Activated CD4-positive, alpha-beta memory T cell treated with anti-CD3 and anti-CD28 coated beads for 36 hours (primary cell): ENCODE results near the gene MAML2. TPM values are rescaled to one million over a fixed set of nuclear protein-coding genes. Genes with fewer than 3 reads are reported as not detected.

Source experiments
- CTCF ChIA-PET: fragments of 350-600 bp; sonication (Branson Sonifier 250); formaldehyde crosslinking; loops from one replicate; lab custom pipeline; 2021; ENCODE audit warnings: antibody characterized with exemption, inconsistent platforms; lab: Charles Lee
- POLR2A ChIA-PET: fragments of 350-600 bp; sonication (Branson Sonifier 250); formaldehyde crosslinking; loops from one replicate; lab custom pipeline; 2021; ENCODE audit warnings: antibody characterized with exemption; lab: Charles Lee
- DNase-seq: peaks from one replicate; pipeline ENCODE4 v3.0.0-alpha.2; 2020
- H3K27ac Mint-ChIP-seq: one replicate; pipeline ENCODE4 v1.8.0; 2021; ENCODE audit warnings: mixed read lengths
- H3K27me3 Mint-ChIP-seq: one replicate; pipeline ENCODE4 v1.8.0; 2021; ENCODE audit warnings: mixed read lengths
- H3K36me3 Mint-ChIP-seq: one replicate; pipeline ENCODE4 v1.8.0; 2021; ENCODE audit warnings: mixed read lengths
- H3K4me1 Mint-ChIP-seq: one replicate; pipeline ENCODE4 v1.8.0; 2021; ENCODE audit warnings: low read depth, mixed read lengths
- H3K4me3 Mint-ChIP-seq: one replicate; pipeline ENCODE4 v1.8.0; 2021; ENCODE audit warnings: mild to moderate bottlenecking, mixed read lengths
- H3K9me3 Mint-ChIP-seq: one replicate; pipeline ENCODE4 v1.8.0; 2021; ENCODE audit warnings: mixed read lengths
- intact Hi-C: fragments of 100-400 bp; cut with micrococcal nuclease; formaldehyde crosslinking; loops from one replicate; pipeline ENCODE4 v1.15.1; 2023
- total RNA-seq, 2 experiments: library from RNA; stranded (reverse); gene quantifications; one replicate each; pipeline ENCODE4 v1.2.3, GENCODE V29; 2021

The MAML2 gene
- total RNA-seq, 2 experiments from 2014 or later = 24.2 TPM

DNA sequence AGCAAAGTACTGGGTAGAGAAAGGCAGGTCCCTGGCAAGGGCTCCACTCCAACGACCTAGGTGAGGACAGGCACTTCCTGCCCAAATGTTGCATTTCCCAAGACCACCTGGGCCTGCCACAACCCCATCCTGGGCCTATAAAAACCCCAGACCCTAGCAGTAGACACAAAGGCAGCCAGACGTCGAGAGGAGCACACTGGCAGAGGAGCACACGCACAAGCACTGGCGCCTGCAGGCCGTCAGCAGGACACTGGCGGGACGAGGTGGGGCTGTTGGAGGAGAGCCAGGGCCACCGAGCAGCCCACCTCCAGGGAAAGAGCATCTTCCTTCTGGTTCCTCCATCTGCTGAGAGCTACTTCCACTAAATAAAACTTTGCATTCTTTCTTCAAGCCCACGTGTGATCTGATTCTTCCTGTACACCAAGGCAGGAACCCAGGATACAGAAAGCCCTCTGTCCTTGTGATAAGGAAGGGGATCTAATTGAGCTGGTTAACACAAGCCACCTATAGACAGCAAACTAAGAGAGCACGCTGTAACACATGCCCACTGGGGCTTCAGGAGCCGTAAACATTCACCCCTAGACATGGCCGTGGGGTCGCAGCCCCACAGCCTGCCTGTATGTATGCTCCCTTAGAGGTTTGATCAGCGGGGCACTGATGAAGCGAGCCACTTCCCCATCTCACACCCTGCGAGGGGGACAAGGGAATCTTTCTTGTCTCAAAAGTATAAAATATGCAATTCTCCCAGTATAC lies 329.4 kb downstream of the MAML2 start:
- peaks cover 1% of the 10 kb centered on the region for H3K36me3 Mint-ChIP-seq
- ChIA-PET CTCF (interaction anchor here (1.0 to 2.7 kb wide), 7 partner anchors 33 to 380 kb away, joined by 3 to 20 read pairs (median 4); partner anchors contain the start of gene MAML2), POLR2A (interaction anchor here (0.6 to 2.0 kb wide), 6 partner anchors 62 to 342 kb away, joined by 3 to 7 read pairs (median 4); no protein-coding TSS in a partner anchor)
- intact Hi-C loops = loop anchor here (1.0 to 5.0 kb wide), 11 partner anchors 49 to 861 kb away; partner anchors contain the start of gene MTMR2
- H3K27me3 Mint-ChIP-seq = no peaks in the 10 kb centered on the region
- peak overlapping the region; percentile 1 for H3K4me3 Mint-ChIP-seq
- H3K9me3 Mint-ChIP-seq = no peaks in the 10 kb centered on the region
- DNase-seq = no peak
- H3K27ac Mint-ChIP-seq = peak overlapping the region; percentile 68
- H3K4me1 Mint-ChIP-seq = peaks cover 55% of the 10 kb centered on the region

DNA sequence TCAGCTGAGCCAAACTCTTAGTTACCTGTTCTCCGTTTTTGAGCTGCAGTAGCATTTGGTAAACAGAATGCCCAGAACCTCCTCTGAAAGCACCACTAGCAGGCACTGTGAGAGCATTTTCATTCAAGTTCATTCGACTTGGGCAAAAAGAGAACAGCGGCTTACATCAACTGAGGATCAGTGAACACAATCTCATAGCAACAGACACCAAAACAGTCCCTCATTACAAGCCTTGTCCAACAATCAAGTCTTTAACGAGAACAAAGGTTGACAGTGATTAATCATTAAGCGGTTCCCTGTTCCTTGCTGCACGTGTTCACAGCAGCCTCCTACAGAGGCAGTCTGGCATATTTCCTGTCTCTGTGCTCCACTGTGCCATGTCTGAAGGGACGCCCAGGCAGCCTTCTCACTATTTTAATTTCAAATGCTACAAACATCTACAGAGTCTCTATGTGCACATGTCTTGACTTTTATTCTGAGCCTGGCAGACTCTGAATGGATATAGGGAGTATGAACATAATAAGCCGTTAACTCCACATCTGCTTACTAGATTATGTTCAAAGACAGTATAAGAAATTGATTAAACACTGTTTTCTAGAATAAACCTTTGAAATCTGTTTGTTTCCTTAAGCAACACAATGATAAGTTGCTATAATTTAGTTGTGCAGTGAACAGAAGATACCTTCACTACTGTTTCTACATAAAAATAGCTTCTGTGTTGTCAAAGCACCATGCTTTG lies 330.7 kb downstream of the MAML2 start:
- Mint-ChIP-seq H3K36me3 (peaks cover 1% of the 10 kb centered on the region), H3K4me1 (peaks cover 55% of the 10 kb centered on the region), H3K4me3 (peak overlapping the region; percentile 32), H3K27me3 (no peaks in the 10 kb centered on the region), H3K27ac (peak overlapping the region; percentile 75), H3K9me3 (no peaks in the 10 kb centered on the region)
- peak; percentile 59 for DNase-seq
- CTCF ChIA-PET = interaction anchor here (0.6 to 2.7 kb wide), 12 partner anchors 8 to 382 kb away, joined by 3 to 20 read pairs (median 3); partner anchors contain the start of gene MAML2
- POLR2A ChIA-PET = interaction anchor here (1.2 kb wide), 1 partner anchor 378 kb away, joined by 3 read pairs; the partner anchor contains the start of genes CCDC82 and JRKL
- intact Hi-C loops = loop anchor here (1.0 to 5.0 kb wide), 10 partner anchors 90 to 860 kb away; partner anchors contain the start of genes JRKL, MAML2 and MTMR2

DNA sequence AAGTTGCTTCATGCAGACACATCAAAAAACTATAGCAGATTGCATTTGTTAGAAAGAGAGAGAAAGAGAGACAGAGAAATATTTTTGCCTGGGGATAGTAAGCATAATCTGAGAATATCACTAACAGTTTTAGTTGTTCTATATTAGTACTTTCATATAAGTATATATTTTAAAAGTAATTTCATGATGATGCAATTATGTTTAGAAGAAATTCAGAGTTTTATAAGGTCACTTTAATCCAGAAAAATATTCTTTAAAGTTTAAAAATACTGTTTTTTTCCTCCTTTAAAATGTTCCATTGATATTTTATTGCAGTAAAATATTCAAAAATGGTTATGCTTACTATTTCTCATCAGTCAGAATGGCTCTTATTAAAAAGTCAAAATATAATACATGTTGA lies 332.3 kb downstream of the MAML2 start:
- H3K9me3 Mint-ChIP-seq = no peaks in the 10 kb centered on the region
- peaks cover 47% of the 10 kb centered on the region for H3K4me1 Mint-ChIP-seq
- no peak for DNase-seq
- H3K4me3 Mint-ChIP-seq = no peak overlapping the region
- no peak overlapping the region for H3K27ac Mint-ChIP-seq
- POLR2A ChIA-PET = interaction anchor here (1.2 kb wide), 1 partner anchor 379 kb away, joined by 3 read pairs; the partner anchor contains the start of genes CCDC82 and JRKL
- CTCF ChIA-PET = interaction anchor here (1.2 to 1.6 kb wide), 2 partner anchors 45 to 145 kb away, joined by 3 to 7 read pairs; no protein-coding TSS in a partner anchor
- peaks cover 1% of the 10 kb centered on the region for H3K36me3 Mint-ChIP-seq
- H3K27me3 Mint-ChIP-seq = no peaks in the 10 kb centered on the region
- intact Hi-C loops = loop anchor here (5.0 kb wide), 7 partner anchors 88 to 858 kb away; partner anchors contain the start of gene MTMR2

DNA sequence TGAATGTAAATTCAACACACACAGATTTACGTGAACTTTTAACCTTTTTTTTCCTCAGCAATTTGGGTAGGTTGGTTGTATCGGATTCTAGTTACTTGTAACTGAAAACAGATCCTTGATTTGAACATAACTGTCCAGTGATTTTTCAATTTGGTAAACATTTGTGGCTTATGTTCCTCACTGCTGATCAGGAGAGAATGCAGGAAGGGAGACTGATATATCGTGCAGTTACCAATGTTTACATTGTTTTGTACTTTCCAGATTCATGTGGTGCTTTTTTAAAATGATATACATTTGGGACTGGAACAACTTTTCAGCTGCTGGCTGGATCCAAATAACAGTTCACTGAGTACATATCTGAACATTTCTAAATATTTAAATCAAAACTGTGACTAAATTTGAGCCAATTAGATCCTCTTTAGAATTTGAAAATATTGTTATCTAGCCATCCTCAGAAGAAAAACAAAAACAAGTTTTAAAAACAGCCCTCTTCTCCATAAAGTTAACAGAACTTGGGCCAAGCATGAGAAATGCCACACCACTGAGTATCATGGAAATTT lies 334.8 kb downstream of the MAML2 start:
- Mint-ChIP-seq H3K27ac (no peak overlapping the region), H3K27me3 (no peaks in the 10 kb centered on the region), H3K4me3 (no peak overlapping the region), H3K9me3 (no peaks in the 10 kb centered on the region), H3K4me1 (peaks cover 23% of the 10 kb centered on the region), H3K36me3 (peaks cover 6% of the 10 kb centered on the region)
- intact Hi-C loops = no loop called here
- POLR2A ChIA-PET = no interaction called here
- no peak for DNase-seq
- CTCF ChIA-PET = interaction anchor here (0.6 to 1.4 kb wide), 2 partner anchors 165 to 386 kb away, joined by 4 read pairs; no protein-coding TSS in a partner anchor

DNA sequence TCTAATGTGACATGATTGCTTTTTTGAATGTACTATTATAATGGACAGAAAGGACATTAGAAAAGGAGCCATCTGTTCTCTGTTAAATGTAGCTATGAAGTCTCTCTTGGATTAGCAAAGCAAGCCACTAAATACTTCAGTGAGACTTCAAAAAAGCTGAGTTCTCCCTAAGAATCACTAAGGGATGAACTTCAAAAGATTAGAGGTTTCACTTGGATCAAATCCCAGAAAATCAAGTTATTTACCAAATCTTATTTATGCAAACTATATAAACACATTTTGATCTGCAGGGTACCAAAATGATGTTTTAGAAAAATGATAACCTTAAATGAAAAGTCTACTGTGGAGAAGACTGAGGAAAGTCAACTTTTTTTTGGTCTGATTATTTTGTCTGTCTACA lies 337.0 kb downstream of the MAML2 start:
- Mint-ChIP-seq H3K4me1 (peaks cover 3% of the 10 kb centered on the region), H3K27ac (no peak overlapping the region), H3K27me3 (no peaks in the 10 kb centered on the region), H3K36me3 (peaks cover 9% of the 10 kb centered on the region), H3K4me3 (no peak overlapping the region), H3K9me3 (no peaks in the 10 kb centered on the region)
- ChIA-PET POLR2A (no interaction called here), CTCF (no interaction called here)
- intact Hi-C loops = no loop called here
- no peak for DNase-seq

DNA sequence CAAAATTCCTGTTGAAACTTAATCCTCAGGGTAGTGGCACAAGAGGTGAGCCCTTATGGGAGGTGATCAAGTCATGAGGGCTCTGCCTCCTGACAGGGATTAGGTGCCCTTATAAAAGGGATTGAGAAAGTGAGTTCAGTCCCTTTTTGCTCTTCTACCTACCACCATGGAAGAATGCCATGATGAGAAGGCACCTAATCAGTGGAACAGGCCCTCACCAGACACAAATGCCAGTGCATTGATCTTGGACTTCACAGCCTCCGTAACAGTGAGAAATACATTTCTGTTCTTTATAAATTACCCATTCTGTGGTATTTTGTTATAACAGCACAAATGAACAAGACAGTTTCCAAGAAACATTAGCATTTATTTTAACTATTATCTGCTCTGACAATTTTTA lies 338.1 kb downstream of the MAML2 start:
- Mint-ChIP-seq H3K36me3 (peaks cover 10% of the 10 kb centered on the region), H3K27ac (no peak overlapping the region), H3K27me3 (no peaks in the 10 kb centered on the region), H3K4me1 (peaks cover 3% of the 10 kb centered on the region), H3K9me3 (no peaks in the 10 kb centered on the region), H3K4me3 (no peak overlapping the region)
- intact Hi-C loops = no loop called here
- POLR2A ChIA-PET = no interaction called here
- CTCF ChIA-PET = no interaction called here
- DNase-seq = no peak

DNA sequence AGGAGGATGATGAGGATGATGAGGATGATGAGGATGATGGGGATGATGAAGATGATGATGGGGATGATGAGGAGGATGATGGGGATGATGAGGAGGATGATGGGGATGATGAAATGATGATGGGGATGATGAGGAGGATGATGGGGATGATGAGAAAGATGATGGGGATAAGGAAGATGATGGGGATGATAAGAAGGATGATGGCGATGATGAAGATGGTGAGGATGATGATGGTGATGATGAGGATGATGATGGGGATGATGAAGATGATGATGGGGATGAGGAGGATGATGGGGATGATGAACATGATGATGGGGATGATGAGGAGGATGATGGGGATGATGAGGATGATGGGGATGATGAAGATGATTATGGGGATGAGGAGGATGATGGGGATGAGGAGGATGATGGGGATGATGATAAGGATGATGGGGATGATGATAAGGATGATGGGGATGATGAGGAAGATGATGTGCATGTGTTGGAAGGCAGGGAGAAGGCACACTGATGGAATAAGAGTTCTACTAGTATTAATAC lies 340.2 kb downstream of the MAML2 start:
- intact Hi-C loops = no loop called here
- peaks cover 8% of the 10 kb centered on the region for H3K36me3 Mint-ChIP-seq
- no peaks in the 10 kb centered on the region for H3K27me3 Mint-ChIP-seq
- CTCF ChIA-PET = no interaction called here
- no peaks in the 10 kb centered on the region for H3K9me3 Mint-ChIP-seq
- peaks cover 9% of the 10 kb centered on the region for H3K4me1 Mint-ChIP-seq
- POLR2A ChIA-PET = no interaction called here
- H3K27ac Mint-ChIP-seq = no peak overlapping the region
- no peak for DNase-seq
- H3K4me3 Mint-ChIP-seq = no peak overlapping the region

DNA sequence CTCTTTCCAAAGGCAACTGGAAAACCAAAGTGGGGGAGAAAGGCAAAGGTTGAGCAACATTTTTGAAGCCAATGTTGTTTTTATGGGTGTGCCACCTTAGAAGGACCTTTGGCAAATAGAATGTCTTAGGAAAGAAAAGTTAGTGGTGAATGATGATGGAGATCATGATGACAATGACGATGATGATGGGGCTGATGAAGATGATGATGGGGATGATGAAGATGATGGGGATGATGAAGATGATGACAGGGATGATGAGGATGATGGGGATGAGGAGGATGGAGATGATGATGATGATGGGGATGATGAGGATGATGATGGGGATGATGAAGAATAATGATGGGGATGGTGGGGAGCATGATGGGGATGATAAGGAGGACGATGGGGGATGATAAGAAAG lies 340.7 kb downstream of the MAML2 start:
- no peak overlapping the region for H3K27ac Mint-ChIP-seq
- peaks cover 8% of the 10 kb centered on the region for H3K36me3 Mint-ChIP-seq
- no peak for DNase-seq
- CTCF ChIA-PET = no interaction called here
- no peak overlapping the region for H3K4me3 Mint-ChIP-seq
- H3K4me1 Mint-ChIP-seq = peaks cover 9% of the 10 kb centered on the region
- intact Hi-C loops = no loop called here
- no peaks in the 10 kb centered on the region for H3K27me3 Mint-ChIP-seq
- POLR2A ChIA-PET = no interaction called here
- no peaks in the 10 kb centered on the region for H3K9me3 Mint-ChIP-seq

DNA sequence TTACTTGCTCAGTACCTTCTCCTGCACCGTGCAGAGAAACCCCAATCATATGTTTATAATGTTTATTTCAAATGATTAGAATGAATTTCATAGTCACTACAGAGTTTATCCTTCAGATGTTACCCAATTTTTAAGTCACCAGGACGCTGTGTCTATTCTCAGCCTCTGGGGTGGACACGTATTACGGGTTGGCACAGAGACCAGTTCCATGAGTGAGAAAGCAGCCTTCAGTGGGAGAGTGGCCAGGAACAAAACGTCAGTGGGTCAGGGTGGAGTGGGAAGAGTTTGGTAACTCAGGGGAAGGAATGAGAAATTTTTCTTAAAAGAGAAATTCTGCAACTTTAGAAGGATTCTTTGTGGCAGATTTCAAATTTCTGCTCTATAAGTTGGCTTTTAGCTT lies 342.0 kb downstream of the MAML2 start:
- ChIA-PET POLR2A (no interaction called here), CTCF (interaction anchor here (0.9 to 1.7 kb wide), 2 partner anchors 341 to 342 kb away, joined by 3 to 6 read pairs; partner anchors contain the start of gene MAML2)
- Mint-ChIP-seq H3K4me1 (peaks cover 9% of the 10 kb centered on the region), H3K9me3 (no peaks in the 10 kb centered on the region), H3K4me3 (no peak overlapping the region), H3K36me3 (peaks cover 8% of the 10 kb centered on the region), H3K27ac (no peak overlapping the region), H3K27me3 (no peaks in the 10 kb centered on the region)
- intact Hi-C loops = no loop called here
- no peak for DNase-seq

DNA sequence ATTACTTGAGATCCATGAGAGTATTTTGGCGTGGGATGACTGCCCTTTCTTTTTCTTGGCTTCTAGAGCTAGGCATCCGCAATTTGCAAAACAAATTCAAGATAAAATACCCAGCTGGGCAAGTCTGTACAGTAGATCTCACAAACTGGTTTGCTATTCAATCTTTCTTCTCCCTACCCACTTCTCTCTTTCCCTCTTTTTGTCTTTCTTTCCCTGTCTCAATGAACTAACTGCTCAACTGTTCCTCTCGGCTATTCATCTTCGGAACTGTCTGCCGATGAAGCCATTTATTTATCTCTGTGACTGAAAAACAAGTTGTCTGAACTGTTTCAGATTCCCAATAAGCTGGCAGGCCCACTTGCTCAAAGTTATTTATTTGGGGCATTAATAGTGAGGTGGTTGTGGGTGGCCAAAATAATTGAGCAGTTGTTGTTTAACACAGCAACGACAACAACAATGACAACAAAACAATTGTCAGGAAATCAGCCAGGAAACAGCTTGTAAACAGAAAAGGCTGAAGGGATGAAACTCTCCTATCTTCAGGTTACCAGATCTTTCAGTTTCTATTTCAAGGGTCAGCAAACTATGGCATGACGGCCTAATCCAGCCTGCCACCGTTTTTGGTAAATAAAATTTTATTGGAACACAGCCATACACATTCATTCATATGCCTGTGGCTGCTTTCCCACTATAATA lies 343.1 kb downstream of the MAML2 start:
- Mint-ChIP-seq H3K4me3 (no peak overlapping the region), H3K4me1 (peaks cover 13% of the 10 kb centered on the region), H3K9me3 (no peaks in the 10 kb centered on the region), H3K27me3 (no peaks in the 10 kb centered on the region), H3K27ac (no peak overlapping the region), H3K36me3 (peaks cover 4% of the 10 kb centered on the region)
- CTCF ChIA-PET = no interaction called here
- intact Hi-C loops = no loop called here
- no peak for DNase-seq
- POLR2A ChIA-PET = no interaction called here

DNA sequence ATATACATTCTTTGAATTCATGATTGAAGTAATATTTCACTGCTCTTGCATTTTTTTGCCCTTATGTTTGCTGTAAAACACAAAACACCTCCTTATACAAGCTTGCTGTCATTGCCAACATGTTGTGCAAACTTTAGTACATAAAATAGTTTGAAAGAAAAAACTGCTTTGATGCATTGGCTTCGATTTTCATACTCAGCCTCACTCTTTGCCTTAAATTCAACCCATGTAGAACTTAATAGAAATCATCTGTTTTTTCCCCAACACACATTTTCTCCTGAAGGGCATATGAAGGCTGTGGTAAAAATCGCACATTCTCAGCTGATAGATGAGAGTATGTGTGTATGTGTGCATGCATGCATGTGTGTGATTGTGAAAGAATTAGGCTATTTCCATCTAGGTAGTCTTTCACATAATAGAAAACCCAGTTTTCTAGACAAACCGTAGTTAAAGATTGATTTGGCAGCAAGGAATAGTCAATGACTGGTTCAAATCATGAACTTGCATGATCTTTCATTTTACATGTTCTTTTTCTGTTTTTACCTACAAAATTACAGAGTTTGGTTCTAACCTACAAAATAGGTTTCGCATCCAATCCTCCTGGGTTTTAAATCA lies 346.3 kb downstream of the MAML2 start:
- ChIA-PET POLR2A (no interaction called here), CTCF (interaction anchor here (0.6 to 1.1 kb wide), 2 partner anchors 158 to 440 kb away, joined by 3 read pairs; no protein-coding TSS in a partner anchor)
- Mint-ChIP-seq H3K4me1 (peaks cover 13% of the 10 kb centered on the region), H3K36me3 (peaks cover 6% of the 10 kb centered on the region), H3K9me3 (no peaks in the 10 kb centered on the region), H3K27me3 (no peaks in the 10 kb centered on the region), H3K4me3 (no peak overlapping the region), H3K27ac (no peak overlapping the region)
- intact Hi-C loops = no loop called here
- DNase-seq = no peak
